Chondrocyte (in vitro differentiated cells): Measurements from ENCODE around the gene FAM20C. TPM values are rescaled to one million over a fixed set of nuclear protein-coding genes. Genes with fewer than 3 reads are reported as not detected.

Experiments used
- DNase-seq: peaks from one replicate; pipeline ENCODE4 v3.0.0; 2021; ENCODE audit warnings: mixed read lengths, low spot score
- H3K27ac Mint-ChIP-seq: one replicate; pipeline ENCODE4 v1.8.0; 2021; ENCODE audit warnings: mild to moderate bottlenecking, moderate library complexity, mixed read lengths; ENCODE audit not compliant: unreplicated experiment
- H3K27me3 Mint-ChIP-seq: 2 replicates; pipeline ENCODE4 v1.8.0; 2021; ENCODE audit warnings: low read depth, mixed read lengths
- H3K36me3 Mint-ChIP-seq: 2 replicates; pipeline ENCODE4 v1.8.0; 2021; ENCODE audit warnings: low read depth, mixed read lengths
- H3K4me1 Mint-ChIP-seq: 2 replicates; pipeline ENCODE4 v1.8.0; 2021; ENCODE audit warnings: low read depth, mild to moderate bottlenecking, mixed read lengths
- H3K4me3 Mint-ChIP-seq: one replicate; pipeline ENCODE4 v1.8.0; 2021; ENCODE audit warnings: mild to moderate bottlenecking, moderate library complexity, mixed read lengths; ENCODE audit not compliant: unreplicated experiment
- H3K9me3 Mint-ChIP-seq: 2 replicates; pipeline ENCODE4 v1.8.0; 2021; ENCODE audit warnings: low read depth, mixed read lengths
- CTCF ChIP-seq: fragments of 200-600 bp; sonication (generic); IDR thresholded peaks from 2 replicates; pipeline ENCODE4 v1.5.0; 2021; ENCODE audit warnings: antibody characterized with exemption, mild to moderate bottlenecking, moderate library complexity
- total RNA-seq: library from RNA; stranded (reverse); gene quantifications from 3 replicates; pipeline ENCODE4 v1.2.1, GENCODE V29; 2021

The FAM20C gene
- total RNA-seq, 1 donor from 2014 or later, result 34.4 TPM

- DNase-seq, result no peak
- H3K27me3 Mint-ChIP-seq, result no peaks in the 10 kb centered on the region
- peak overlapping the region; percentile 85 for H3K4me3 Mint-ChIP-seq
- H3K36me3 Mint-ChIP-seq, result peaks cover 21% of the 10 kb centered on the region
- no peaks in the 10 kb centered on the region for H3K9me3 Mint-ChIP-seq
- H3K4me1 Mint-ChIP-seq, result peaks cover 36% of the 10 kb centered on the region
- TF ChIP-seq CTCF, result no peak
- no peak overlapping the region for H3K27ac Mint-ChIP-seq
Measured at GRCh38 chr7:192701-193480, 520 bp downstream of the FAM20C start.

- no peak for DNase-seq
- Mint-ChIP-seq H3K36me3 (peaks cover 27% of the 10 kb centered on the region), H3K9me3 (no peaks in the 10 kb centered on the region), H3K4me3 (peak overlapping the region; percentile 85), H3K27ac (no peak overlapping the region), H3K27me3 (no peaks in the 10 kb centered on the region), H3K4me1 (peaks cover 36% of the 10 kb centered on the region)
- TF ChIP-seq CTCF, result no peak
Measured at GRCh38 chr7:193481-194251, 1.3 kb downstream of the FAM20C start.

- peaks cover 36% of the 10 kb centered on the region for H3K4me1 Mint-ChIP-seq
- DNase-seq, result no peak
- peak overlapping the region; percentile 85 for H3K4me3 Mint-ChIP-seq
- peaks cover 32% of the 10 kb centered on the region for H3K36me3 Mint-ChIP-seq
- no peaks in the 10 kb centered on the region for H3K27me3 Mint-ChIP-seq
- TF ChIP-seq CTCF, result no peak
- peak overlapping the region; percentile 3 for H3K27ac Mint-ChIP-seq
- H3K9me3 Mint-ChIP-seq, result no peaks in the 10 kb centered on the region
Measured at GRCh38 chr7:194252-195009, 2.1 kb downstream of the FAM20C start.

- Mint-ChIP-seq H3K4me1 (peaks cover 36% of the 10 kb centered on the region), H3K27ac (peak overlapping the region; percentile 1), H3K9me3 (no peaks in the 10 kb centered on the region), H3K4me3 (peak overlapping the region; percentile 85), H3K27me3 (no peaks in the 10 kb centered on the region), H3K36me3 (peaks cover 35% of the 10 kb centered on the region)
- no peak for DNase-seq
- no peak for TF ChIP-seq CTCF
Measured at GRCh38 chr7:195010-195829, 2.8 kb downstream of the FAM20C start.
